HCT116 (cell line): Measurements from ENCODE around the gene STPG1. TPM values are rescaled to one million over a fixed set of nuclear protein-coding genes. Genes with fewer than 3 reads are reported as not detected.

ENCODE experiments used
- ATAC-seq: fragments of 200-7000 bp; cut with Tn5 transposase; 2 replicates; pipeline ENCODE4 v1.9.1; 2020; ENCODE audit warnings: mild to moderate bottlenecking, moderate library complexity
- BruUV-seq: library from RNA; stranded (reverse); fragments of 400-500 nt; replicated peaks from 2 replicates; lab custom pipeline; 2021; lab: Mats Ljungman, UMichigan
- CTCF ChIA-PET: fragments of 300-600 bp; sonication (Branson Sonifier 250); formaldehyde crosslinking; loops from one replicate; lab custom pipeline; 2021; ENCODE audit warnings: antibody characterized with exemption; lab: Charles Lee
- POLR2A ChIA-PET: fragments of 300-600, 350-600 bp; sonication (Branson Sonifier 250); formaldehyde crosslinking; loops from one replicate; lab custom pipeline; 2021; ENCODE audit warnings: antibody characterized with exemption; lab: Charles Lee
- RAD21 ChIA-PET, 2 experiments: fragments of 300-600 bp; sonication (Branson Sonifier 250); formaldehyde crosslinking; loops; one replicate each; lab custom pipeline; 2023; ENCODE audit warnings: low total read pairs in 2 of 2; ENCODE audit not compliant: uncharacterized antibody in 2 of 2, unreplicated experiment in 2 of 2, low non-redundant PET in 1 of 2; lab: Charles Lee
- DNase-seq: peaks from one replicate; pipeline ENCODE4 v3.0.0-alpha.2; 2010; ENCODE audit warnings: low read depth, low spot score
- H2AFZ ChIP-seq: fragments of 200-600 bp; shearing (Covaris generic), sonication (generic); 2 replicates; pipeline ENCODE4 v1.6.1; 2017; ENCODE audit warnings: low read depth, mixed run types, mixed read lengths, antibody characterized with exemption, low read length; ENCODE audit not compliant: poor library complexity, severe bottlenecking
- H3K27ac ChIP-seq: 2 replicates; pipeline ENCODE4 v1.5.1; 2012; ENCODE audit warnings: low read depth, low read length
- H3K27me3 ChIP-seq: fragments of 200-600 bp; sonication (generic); 2 replicates; pipeline ENCODE4 v1.6.1; 2016; ENCODE audit warnings: mixed run types, low read length, mixed read lengths; ENCODE audit not compliant: insufficient read depth
- H3K36me3 ChIP-seq, 2 experiments: fragments of 200-500 bp in 1 of 2; fragments of 200-600 bp in 1 of 2; sonication (Bioruptor generic) in 1 of 2; sonication (generic) in 1 of 2; 2 replicates each; pipeline versions ENCODE4 v1.5.1 to v1.6.1; 2014 to 2016; ENCODE audit warnings: low read length in 2 of 2, inconsistent platforms in 1 of 2, mixed read lengths in 1 of 2, mixed run types in 1 of 2; ENCODE audit not compliant: insufficient read depth in 2 of 2, control insufficient read depth in 1 of 2
- H3K4me1 ChIP-seq, 2 experiments: fragments of 200-600 bp in 1 of 2; sonication (generic) in 1 of 2; 2 replicates each; pipeline versions ENCODE4 v1.5.1 to v1.6.1; 2012 to 2017; ENCODE audit warnings: low read length in 2 of 2, inconsistent platforms in 1 of 2, mild to moderate bottlenecking in 1 of 2, mixed read lengths in 1 of 2, mixed run types in 1 of 2, moderate library complexity in 1 of 2; ENCODE audit not compliant: insufficient read depth in 2 of 2, control insufficient read depth in 1 of 2
- H3K4me2 ChIP-seq: fragments of 200-600 bp; sonication (generic); 2 replicates; pipeline ENCODE4 v1.6.1; 2017; ENCODE audit warnings: mixed run types, low read length, mixed read lengths
- H3K4me3 ChIP-seq, 2 experiments: fragments of 200-600 bp in 1 of 2; sonication (generic) in 1 of 2; replicated peaks in 1 of 2; 2 replicates each; pipeline ENCODE4 v1.5.1; 2011 to 2016; ENCODE audit warnings: low read length in 2 of 2, control low read depth in 1 of 2, low read depth in 1 of 2, mild to moderate bottlenecking in 1 of 2, mixed read lengths in 1 of 2, mixed run types in 1 of 2
- H3K79me2 ChIP-seq: fragments of 200-600 bp; sonication (generic); 2 replicates; pipeline ENCODE4 v1.6.1; 2017; ENCODE audit warnings: mild to moderate bottlenecking, mixed run types, low read length, moderate library complexity, mixed read lengths; ENCODE audit not compliant: insufficient read depth
- H3K9ac ChIP-seq: fragments of 200-600 bp; sonication (generic); 2 replicates; pipeline ENCODE4 v1.6.1; 2016; ENCODE audit warnings: low read length, mixed read lengths
- H3K9me2 ChIP-seq: fragments of 200-600 bp; sonication (generic), shearing (Covaris generic); 2 replicates; pipeline ENCODE4 v1.6.1; 2017; ENCODE audit warnings: mixed run types, mild to moderate bottlenecking, moderate library complexity; ENCODE audit not compliant: insufficient read depth
- H3K9me3 ChIP-seq, 2 experiments: fragments of 200-500 bp in 1 of 2; fragments of 200-600 bp in 1 of 2; sonication (Bioruptor generic) in 1 of 2; sonication (generic) in 1 of 2; 2 replicates each; pipeline ENCODE4 v1.6.1; 2014 to 2017; ENCODE audit warnings: low read length in 2 of 2, mixed read lengths in 2 of 2, inconsistent platforms in 1 of 2, low read depth in 1 of 2, mild to moderate bottlenecking in 1 of 2, mixed run types in 1 of 2, moderate library complexity in 1 of 2; ENCODE audit not compliant: control insufficient read depth in 1 of 2, insufficient read depth in 1 of 2
- H4K20me1 ChIP-seq: fragments of 200-600 bp; sonication (generic), shearing (Covaris generic); 2 replicates; pipeline ENCODE4 v1.6.1; 2017; ENCODE audit warnings: mixed run types, mild to moderate bottlenecking, moderate library complexity; ENCODE audit not compliant: insufficient read depth
- ATF3 ChIP-seq: IDR thresholded peaks from 2 replicates; pipeline ENCODE4 v1.6.1; 2012
- CBX3 ChIP-seq: IDR thresholded peaks from 2 replicates; pipeline ENCODE4 v1.6.1; 2012; ENCODE audit warnings: low read depth
- CEBPB ChIP-seq: IDR thresholded peaks from 2 replicates; pipeline ENCODE4 v1.6.1; 2012; ENCODE audit warnings: low read depth
- CTCF ChIP-seq, 3 experiments: fragments of 200-600 bp in 1 of 3; sonication (generic) in 1 of 3; IDR thresholded peaks in 2 of 3; conservative IDR thresholded peaks in 1 of 3; 2 replicates each; pipeline ENCODE4 v1.5.1; 2012 to 2017; ENCODE audit warnings: low read depth in 2 of 3, low read length in 2 of 3, antibody characterized with exemption in 1 of 3, borderline replicate concordance in 1 of 3, control low read depth in 1 of 3, mild to moderate bottlenecking in 1 of 3, mixed read lengths in 1 of 3, mixed run types in 1 of 3, moderate library complexity in 1 of 3; ENCODE audit not compliant: insufficient read depth in 1 of 3
- EGR1 ChIP-seq: IDR thresholded peaks from 2 replicates; pipeline ENCODE4 v1.6.1; 2012; ENCODE audit warnings: low read depth
- ELF1 ChIP-seq: IDR thresholded peaks from 2 replicates; pipeline ENCODE4 v1.6.1; 2012; ENCODE audit warnings: low read depth, borderline replicate concordance
- EZH2 ChIP-seq: fragments of 200-600 bp; sonication (generic); IDR thresholded peaks from 2 replicates; pipeline ENCODE4 v1.6.1; 2017; ENCODE audit warnings: antibody characterized with exemption, mixed run types
- EZH2phosphoT487 ChIP-seq: fragments of 200-600 bp; IDR thresholded peaks from 2 replicates; pipeline ENCODE4 v1.6.1; 2018; ENCODE audit warnings: antibody characterized with exemption, borderline replicate concordance
- FOSL1 ChIP-seq: IDR thresholded peaks from 2 replicates; pipeline ENCODE4 v1.6.1; 2012; ENCODE audit warnings: low read depth
- JUND ChIP-seq: IDR thresholded peaks from 2 replicates; pipeline ENCODE4 v1.6.1; 2012
- POLR2A ChIP-seq: IDR thresholded peaks from 2 replicates; pipeline ENCODE4 v1.7.0; 2011; ENCODE audit warnings: borderline replicate concordance; ENCODE audit not compliant: insufficient read depth, insufficient read length; ENCODE audit errors: extremely low read depth
- POLR2AphosphoS5 ChIP-seq: IDR thresholded peaks from 2 replicates; pipeline ENCODE4 v1.6.1; 2011; ENCODE audit warnings: mild to moderate bottlenecking, low read depth, low read length, moderate library complexity
- RAD21 ChIP-seq: IDR thresholded peaks from 2 replicates; pipeline ENCODE4 v1.6.1; 2012; ENCODE audit warnings: low read depth, mild to moderate bottlenecking
- REST ChIP-seq: IDR thresholded peaks from 2 replicates; pipeline ENCODE4 v1.6.1; 2012; ENCODE audit warnings: low read depth
- SIN3A ChIP-seq: IDR thresholded peaks from 2 replicates; pipeline ENCODE4 v1.6.1; 2012; ENCODE audit warnings: low read depth
- SP1 ChIP-seq: IDR thresholded peaks from 2 replicates; pipeline ENCODE4 v1.6.1; 2012; ENCODE audit warnings: low read depth
- SRF ChIP-seq: IDR thresholded peaks from 2 replicates; pipeline ENCODE4 v1.6.1; 2012; ENCODE audit warnings: low read depth
- TCF7L2 ChIP-seq: IDR thresholded peaks from 2 replicates; pipeline ENCODE4 v1.7.0; 2011; ENCODE audit warnings: borderline replicate concordance, inconsistent platforms; ENCODE audit not compliant: insufficient read depth, insufficient read length; ENCODE audit errors: extremely low read depth
- YY1 ChIP-seq: IDR thresholded peaks from 2 replicates; pipeline ENCODE4 v1.6.1; 2011; ENCODE audit warnings: low read length, low read depth, moderate library complexity, mild to moderate bottlenecking; ENCODE audit not compliant: insufficient replicate concordance; ENCODE audit errors: extremely low read depth
- ZBTB33 ChIP-seq: IDR thresholded peaks from 2 replicates; pipeline ENCODE4 v1.6.1; 2011; ENCODE audit warnings: mild to moderate bottlenecking, low read length, moderate library complexity; ENCODE audit not compliant: insufficient replicate concordance; ENCODE audit errors: extremely low read depth
- ZFX ChIP-seq: fragments of 450-650 bp; IDR thresholded peaks from 2 replicates; pipeline ENCODE4 v1.6.1; 2017
- ZNF274 ChIP-seq: fragments of 200-500 bp; sonication (Bioruptor generic); IDR thresholded peaks from 2 replicates; pipeline ENCODE4 v1.6.1; 2014; ENCODE audit warnings: mild to moderate bottlenecking, low read depth, low read length, inconsistent platforms
- intact Hi-C: fragments of 100-400 bp; cut with micrococcal nuclease; formaldehyde crosslinking; loops from 2 replicates; pipeline ENCODE4 v1.10.0; 2022
- total RNA-seq: library from RNA; stranded (reverse); gene quantifications from one replicate; pipeline ENCODE4 v1.2.1, GENCODE V29; 2021; ENCODE audit not compliant: unreplicated experiment

STPG1 gene
- total RNA-seq, 1 experiment from 2014 or later: 13.4 TPM

GRCh38 chr1:24393892-24394291, 19.7 kb downstream of the STPG1 start:
- Histone ChIP-seq H3K4me3 (peak overlapping the region in 1 of 2 experiments; percentile 3; a peak in 1 of 4 replicates), H3K79me2 (no peaks in the 10 kb centered on the region), H3K4me1 (peaks cover 8 to 35% of the 10 kb centered on the region in 2 experiments), H3K4me2 (peak overlapping the region; percentile 59), H3K27me3 (no peaks in the 10 kb centered on the region), H3K36me3 (no peaks in the 10 kb centered on the region), H4K20me1 (no peaks in the 10 kb centered on the region), H3K9ac (peak overlapping the region; percentile 38), H3K27ac (no peak overlapping the region), H3K9me2 (no peaks in the 10 kb centered on the region), H2AFZ (peak overlapping the region; percentile 8), H3K9me3 (no peaks in the 10 kb centered on the region)
- DNase-seq: no peak
- BruUV-seq: no TSS peak
- ChIA-PET CTCF (interaction anchor here (0.7 to 5.8 kb wide), 11 partner anchors 9 to 477 kb away, joined by 3 to 457 read pairs (median 6); partner anchors contain the start of gene NIPAL3), RAD21 (interaction anchor here (0.9 to 3.7 kb wide), 5 partner anchors 192 to 441 kb away, joined by 3 to 68 read pairs (median 3); no protein-coding TSS in a partner anchor), POLR2A (no interaction called here)
- peak; percentile 59 for ATAC-seq
- intact Hi-C loops: loop anchor here (5.0 to 10.0 kb wide), 4 partner anchors 72 to 622 kb away; no protein-coding TSS in a partner anchor
- TF ChIP-seq ZBTB33 (no peak), CTCF (IDR thresholded peaks at IDR 0.05 in 2 of 3, conservative IDR thresholded peaks at IDR 0.05 in 1 of 3; ENCODE audit: borderline replicate concordance in 1 of 3, insufficient read depth in 1 of 3, low read depth in 2 of 3, low read length in 2 of 3) (no peak), JUND (no peak), SRF (no peak), REST (no peak), SIN3A (no peak), CEBPB (no peak), EZH2 (no peak), CBX3 (no peak), TCF7L2 (no peak), RAD21 (no peak), POLR2AphosphoS5 (no peak), ELF1 (no peak), POLR2A (no peak), EZH2phosphoT487 (no peak), ATF3 (no peak), FOSL1 (peak; percentile 58), YY1 (no peak), ZNF274 (no peak), SP1 (peak; percentile 42; the same call in 1 of the 2 replicates), EGR1 (no peak), ZFX (no peak)
